GM12878 (cell line): ENCODE measurements around the gene ATG101. TPM values are rescaled to one million over a fixed set of nuclear protein-coding genes. Genes with fewer than 3 reads are reported as not detected.
A peak's percentile ranks its signal among the peaks of the same experiment; 100 is the strongest.

Experiments
- ATF3 ChIP-seq: IDR thresholded peaks from 2 replicates; pipeline ENCODE4 v1.6.1; 2011; ENCODE audit warnings: low read depth, mild to moderate bottlenecking, low read length, moderate library complexity, borderline replicate concordance; ENCODE audit errors: extremely low read depth
- BHLHE40 ChIP-seq, 2 experiments: fragments of 450-650 bp in 1 of 2; IDR thresholded peaks; 2 replicates each; pipeline ENCODE4 v1.6.1; 2011 to 2017; ENCODE audit warnings: low read depth in 2 of 2, borderline replicate concordance in 1 of 2, improper control_type of control experiment in 1 of 2, low read length in 1 of 2, mild to moderate bottlenecking in 1 of 2
- CBFB ChIP-seq: IDR thresholded peaks from 2 replicates; pipeline ENCODE4 v1.6.1; 2016; ENCODE audit warnings: antibody characterized with exemption, low read depth
- CREM ChIP-seq: IDR thresholded peaks from 2 replicates; pipeline ENCODE4 v1.6.1; 2014; ENCODE audit warnings: antibody characterized with exemption, low read depth
- EGR1 ChIP-seq, 2 experiments: IDR thresholded peaks; 1 replicate in 1 of 2; 2 replicates in 1 of 2; pipeline ENCODE4 v1.6.1; 2011 to 2012; ENCODE audit warnings: low read depth in 2 of 2, low read length in 2 of 2, borderline replicate concordance in 1 of 2, mild to moderate bottlenecking in 1 of 2, moderate library complexity in 1 of 2
- GATAD2B ChIP-seq: fragments of 450-650 bp; conservative IDR thresholded peaks from 2 replicates; pipeline ENCODE4 v1.6.1; 2017; ENCODE audit warnings: low read depth, mild to moderate bottlenecking, moderate library complexity
- HDAC6 ChIP-seq: fragments of 200-600 bp; sonication (generic); IDR thresholded peaks from one replicate; pipeline ENCODE4 v1.8.0; 2017; ENCODE audit warnings: antibody characterized with exemption; ENCODE audit not compliant: unreplicated experiment
- MEF2B ChIP-seq: fragments of 450-650 bp; IDR thresholded peaks from 2 replicates; pipeline ENCODE4 v1.6.1; 2018; ENCODE audit warnings: mild to moderate bottlenecking, moderate library complexity; ENCODE audit not compliant: partially characterized antibody, poor library complexity, severe bottlenecking
- MLLT1 ChIP-seq: fragments of 450-650 bp; IDR thresholded peaks from 2 replicates; pipeline ENCODE4 v1.6.1; 2016; ENCODE audit warnings: mild to moderate bottlenecking
- NR2C1 ChIP-seq: fragments of 450-650 bp; IDR thresholded peaks from 2 replicates; pipeline ENCODE4 v1.6.1; 2017; ENCODE audit warnings: antibody characterized with exemption, mild to moderate bottlenecking, moderate library complexity
- PAX5 ChIP-seq: IDR thresholded peaks from 2 replicates; pipeline ENCODE4 v1.6.1; 2011; ENCODE audit warnings: low read depth, low read length, borderline replicate concordance
- PAX8 ChIP-seq: fragments of 450-650 bp; IDR thresholded peaks from 2 replicates; pipeline ENCODE4 v1.6.1; 2017; ENCODE audit warnings: mild to moderate bottlenecking, moderate library complexity
- SIN3A ChIP-seq: IDR thresholded peaks from 2 replicates; pipeline ENCODE4 v1.6.1; 2012; ENCODE audit warnings: low read depth, low read length, improper control_type of control experiment
- SIX5 ChIP-seq: IDR thresholded peaks from 2 replicates; pipeline ENCODE4 v1.6.1; 2011; ENCODE audit warnings: mild to moderate bottlenecking, low read depth, low read length, moderate library complexity; ENCODE audit not compliant: severe bottlenecking
- SRF ChIP-seq, 2 experiments: IDR thresholded peaks; 2 replicates each; pipeline ENCODE4 v1.6.1; 2011; ENCODE audit warnings: low read depth in 2 of 2, low read length in 2 of 2, mild to moderate bottlenecking in 1 of 2, moderate library complexity in 1 of 2
- TARDBP ChIP-seq: IDR thresholded peaks from 2 replicates; pipeline ENCODE4 v1.6.1; 2016; ENCODE audit warnings: borderline replicate concordance
- USF2 ChIP-seq: IDR thresholded peaks from 2 replicates; pipeline ENCODE4 v1.6.1; 2011; ENCODE audit warnings: low read depth, low read length, improper control_type of control experiment, borderline replicate concordance
- YY1 ChIP-seq: IDR thresholded peaks from 2 replicates; pipeline ENCODE4 v1.6.1; 2011; ENCODE audit warnings: low read depth, mild to moderate bottlenecking, low read length
- polyA plus RNA-seq, 11 experiments: library from polyadenylated mRNA; depleted of rRNA in 4 of 11; unstranded in 6 of 11; stranded (reverse) in 5 of 11; fragments of >200 nt; fragmentation: Nextera tagmentation in 4 of 11; fragmentation: Illumina TruSeq in 1 of 11; extraction: Ambion mirVana in 4 of 11; extraction: Trizol in 1 of 11; gene quantifications; 1 replicate in 1 of 11; 2 replicates in 10 of 11; pipeline versions ENCODE4 v1.2.1 to v1.2.3, GENCODE V29; 2011 to 2016; ENCODE audit warnings: inconsistent platforms in 2 of 11, missing spikeins in 2 of 11, low read depth in 1 of 11
- total RNA-seq, 4 experiments: library from RNA; depleted of rRNA in 3 of 4; stranded (reverse); fragments of >200 nt in 3 of 4; fragmentation: Illumina TruSeq in 1 of 4; extraction: Trizol in 1 of 4; gene quantifications; 2 replicates each; pipeline versions ENCODE4 v1.2.1 to v1.2.3, GENCODE V29; 2013 to 2021
- TF ChIP-seq, protein P1 (sequence below): fragments of 450-650 bp; IDR thresholded peaks from 2 replicates; pipeline ENCODE4 v1.6.1; 2014; ENCODE audit warnings: mild to moderate bottlenecking
- TF ChIP-seq, protein P2 (sequence below), 3 experiments: IDR thresholded peaks in 2 of 3; conservative IDR thresholded peaks in 1 of 3; 2 replicates each; pipeline ENCODE4 v1.5.1; 2011; ENCODE audit warnings: low read depth in 3 of 3, low read length in 3 of 3, mild to moderate bottlenecking in 3 of 3, control low read depth in 2 of 3, moderate library complexity in 2 of 3, inconsistent platforms in 1 of 3, mixed read lengths in 1 of 3; ENCODE audit not compliant: control insufficient read depth in 2 of 3, insufficient read depth in 1 of 3; ENCODE audit errors: extremely low read depth in 1 of 3

The ATG101 gene
- total and polyA plus RNA-seq, 10 of the 15 experiments (the other 5 are each of a cell fraction or from before 2014, with no cell fraction given), result 2.7 to 49.8 (median 35.3) TPM

GRCh38 chr12:52023182-52023975 lies 46.4 kb upstream of the ATG101 start (continued):
- no peak for TF ChIP-seq USF2
- TF ChIP-seq PAX5, result no peak
- TF ChIP-seq ATF3, result no peak
- peak; percentile 30 for TF ChIP-seq MEF2B
- peak; percentile 20 to 54; a peak in 1 of 4 replicates for TF ChIP-seq BHLHE40 (IDR thresholded peaks at IDR 0.05; ENCODE audit: borderline replicate concordance in 1 of 2, low read depth in 2 of 2, low read length in 1 of 2)
- TF ChIP-seq, protein P1, sequence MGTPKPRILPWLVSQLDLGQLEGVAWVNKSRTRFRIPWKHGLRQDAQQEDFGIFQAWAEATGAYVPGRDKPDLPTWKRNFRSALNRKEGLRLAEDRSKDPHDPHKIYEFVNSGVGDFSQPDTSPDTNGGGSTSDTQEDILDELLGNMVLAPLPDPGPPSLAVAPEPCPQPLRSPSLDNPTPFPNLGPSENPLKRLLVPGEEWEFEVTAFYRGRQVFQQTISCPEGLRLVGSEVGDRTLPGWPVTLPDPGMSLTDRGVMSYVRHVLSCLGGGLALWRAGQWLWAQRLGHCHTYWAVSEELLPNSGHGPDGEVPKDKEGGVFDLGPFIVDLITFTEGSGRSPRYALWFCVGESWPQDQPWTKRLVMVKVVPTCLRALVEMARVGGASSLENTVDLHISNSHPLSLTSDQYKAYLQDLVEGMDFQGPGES, result 0 out of 2 replicates have a peak, but pooled peaks have one; percentile 38
- TF ChIP-seq MLLT1, result no peak
- TF ChIP-seq YY1, result peak; percentile 27; the same call in 1 of the 2 replicates
- TF ChIP-seq SIX5, result no peak
- TF ChIP-seq NR2C1, result no peak
- TF ChIP-seq SRF (IDR thresholded peaks at IDR 0.05; ENCODE audit: low read depth in 2 of 2, low read length in 2 of 2), result 0 out of 4 replicates have a peak, but pooled peaks of 1 of the 2 experiments have one; percentile 23
- TF ChIP-seq EGR1 (IDR thresholded peaks at IDR 0.05; ENCODE audit: borderline replicate concordance in 1 of 2, low read depth in 2 of 2, low read length in 2 of 2), result peak in 1 of 2 experiments; percentile 15; a peak in 1 of 3 replicates
- TF ChIP-seq HDAC6, result no peak
- TF ChIP-seq SIN3A, result 0 out of 2 replicates have a peak, but pooled peaks have one; percentile 39
- TF ChIP-seq, protein P2, sequence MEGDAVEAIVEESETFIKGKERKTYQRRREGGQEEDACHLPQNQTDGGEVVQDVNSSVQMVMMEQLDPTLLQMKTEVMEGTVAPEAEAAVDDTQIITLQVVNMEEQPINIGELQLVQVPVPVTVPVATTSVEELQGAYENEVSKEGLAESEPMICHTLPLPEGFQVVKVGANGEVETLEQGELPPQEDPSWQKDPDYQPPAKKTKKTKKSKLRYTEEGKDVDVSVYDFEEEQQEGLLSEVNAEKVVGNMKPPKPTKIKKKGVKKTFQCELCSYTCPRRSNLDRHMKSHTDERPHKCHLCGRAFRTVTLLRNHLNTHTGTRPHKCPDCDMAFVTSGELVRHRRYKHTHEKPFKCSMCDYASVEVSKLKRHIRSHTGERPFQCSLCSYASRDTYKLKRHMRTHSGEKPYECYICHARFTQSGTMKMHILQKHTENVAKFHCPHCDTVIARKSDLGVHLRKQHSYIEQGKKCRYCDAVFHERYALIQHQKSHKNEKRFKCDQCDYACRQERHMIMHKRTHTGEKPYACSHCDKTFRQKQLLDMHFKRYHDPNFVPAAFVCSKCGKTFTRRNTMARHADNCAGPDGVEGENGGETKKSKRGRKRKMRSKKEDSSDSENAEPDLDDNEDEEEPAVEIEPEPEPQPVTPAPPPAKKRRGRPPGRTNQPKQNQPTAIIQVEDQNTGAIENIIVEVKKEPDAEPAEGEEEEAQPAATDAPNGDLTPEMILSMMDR (IDR thresholded peaks at IDR 0.05 in 2 of 3, conservative IDR thresholded peaks at IDR 0.05 in 1 of 3; ENCODE audit: control insufficient read depth in 2 of 3, extremely low read depth in 1 of 3, insufficient read depth in 1 of 3, low read depth in 3 of 3, low read length in 3 of 3), result peak; percentile 91 to 97 (median 94); a peak in 5 of 6 replicates
- TF ChIP-seq CBFB, result no peak
- TF ChIP-seq TARDBP, result no peak
- TF ChIP-seq CREM, result no peak
- peak; percentile 68 for TF ChIP-seq GATAD2B
- TF ChIP-seq PAX8, result no peak
